ENCODE data around the gene ALX1.

DNA sequence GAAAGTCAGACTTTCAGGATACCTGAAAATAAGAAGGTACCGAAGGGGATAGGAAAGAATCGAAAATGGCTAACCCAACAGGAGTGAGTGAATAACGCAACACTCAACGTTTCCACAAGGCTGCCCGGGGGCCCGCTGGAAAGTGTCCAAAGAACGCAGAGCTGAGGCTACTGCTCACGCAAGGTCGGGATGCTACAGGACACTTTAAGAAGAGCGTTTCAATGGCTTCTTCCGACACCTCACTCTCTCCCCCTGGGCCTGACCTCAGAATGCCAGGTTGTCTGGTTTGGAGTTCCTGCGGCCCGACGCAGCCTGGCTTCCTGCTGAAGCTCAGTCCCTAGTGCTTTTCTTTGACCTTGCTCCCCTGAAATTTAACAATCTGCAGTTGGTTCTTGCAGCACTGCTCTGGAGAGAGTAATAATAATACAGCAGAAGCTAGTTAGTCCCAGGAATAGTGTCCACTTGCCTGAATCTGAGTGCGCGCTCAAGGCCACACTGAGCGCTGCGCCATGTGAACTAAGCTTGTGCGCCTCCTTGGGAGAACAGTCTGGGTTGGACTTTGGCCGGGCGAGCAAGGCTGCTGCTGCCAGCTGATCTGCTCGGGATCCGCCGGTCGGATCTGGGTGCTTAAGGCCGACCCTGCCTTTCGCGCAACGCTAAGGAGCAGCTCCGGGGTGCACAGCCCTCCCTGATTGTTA is 2.0 kb upstream of the ALX1 start:
- TF ChIP-seq, protein P1, sequence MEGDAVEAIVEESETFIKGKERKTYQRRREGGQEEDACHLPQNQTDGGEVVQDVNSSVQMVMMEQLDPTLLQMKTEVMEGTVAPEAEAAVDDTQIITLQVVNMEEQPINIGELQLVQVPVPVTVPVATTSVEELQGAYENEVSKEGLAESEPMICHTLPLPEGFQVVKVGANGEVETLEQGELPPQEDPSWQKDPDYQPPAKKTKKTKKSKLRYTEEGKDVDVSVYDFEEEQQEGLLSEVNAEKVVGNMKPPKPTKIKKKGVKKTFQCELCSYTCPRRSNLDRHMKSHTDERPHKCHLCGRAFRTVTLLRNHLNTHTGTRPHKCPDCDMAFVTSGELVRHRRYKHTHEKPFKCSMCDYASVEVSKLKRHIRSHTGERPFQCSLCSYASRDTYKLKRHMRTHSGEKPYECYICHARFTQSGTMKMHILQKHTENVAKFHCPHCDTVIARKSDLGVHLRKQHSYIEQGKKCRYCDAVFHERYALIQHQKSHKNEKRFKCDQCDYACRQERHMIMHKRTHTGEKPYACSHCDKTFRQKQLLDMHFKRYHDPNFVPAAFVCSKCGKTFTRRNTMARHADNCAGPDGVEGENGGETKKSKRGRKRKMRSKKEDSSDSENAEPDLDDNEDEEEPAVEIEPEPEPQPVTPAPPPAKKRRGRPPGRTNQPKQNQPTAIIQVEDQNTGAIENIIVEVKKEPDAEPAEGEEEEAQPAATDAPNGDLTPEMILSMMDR (IDR thresholded peaks at IDR 0.05 in 4 of 5, conservative IDR thresholded peaks at IDR 0.05 in 1 of 5) = no peak
- TF ChIP-seq POLR2A (IDR thresholded peaks at IDR 0.05) = no peak
